ENCODE data around the gene ORMDL2.

Gene ORMDL2

GRCh38 chr12:55828357-55828756 is 10.5 kb downstream of the ORMDL2 start:
- TF ChIP-seq CTCF (IDR thresholded peaks at IDR 0.05), result no peak

- TF ChIP-seq CTCF (IDR thresholded peaks at IDR 0.05), result no peak
Measured at GRCh38 chr12:55829967-55830600, 12.2 kb downstream of the ORMDL2 start.

GRCh38 chr12:55830601-55831446 is 13.0 kb downstream of the ORMDL2 start:
- no peak for TF ChIP-seq CTCF (IDR thresholded peaks at IDR 0.05)

GRCh38 chr12:55831447-55831815 is 13.6 kb downstream of the ORMDL2 start:
- no peak for TF ChIP-seq CTCF (IDR thresholded peaks at IDR 0.05)

GRCh38 chr12:55833056-55833455 is 15.2 kb downstream of the ORMDL2 start:
- no peak for TF ChIP-seq CTCF (IDR thresholded peaks at IDR 0.05)

GRCh38 chr12:55838361-55838760 is 20.5 kb downstream of the ORMDL2 start:
- no peak for TF ChIP-seq CTCF (IDR thresholded peaks at IDR 0.05)

GRCh38 chr12:55839345-55840140 is 21.7 kb downstream of the ORMDL2 start:
- TF ChIP-seq CTCF (IDR thresholded peaks at IDR 0.05), result no peak

Data from LNCAP (cell line).